Measurements from ENCODE around the gene HOXB6. TPM values are rescaled to one million over a fixed set of nuclear protein-coding genes. Genes with fewer than 3 reads are reported as not detected.

Gene HOXB6
- total RNA-seq, 1 donor from 2014 or later: not detected

GRCh38 chr17:48588528-48588927, 16.3 kb downstream of the HOXB6 start:
- no peaks in the 10 kb centered on the region for H3K4me1 ChIP-seq
- no peaks in the 10 kb centered on the region for H3K9me3 ChIP-seq (ENCODE audit: low read depth)
- H3K4me2 ChIP-seq: no peak overlapping the region
- H3K4me3 Mint-ChIP-seq: peak overlapping the region; percentile 3
- H3K27ac Mint-ChIP-seq: no peak overlapping the region
- no peak overlapping the region for H3K27ac ChIP-seq
- H3K4me1 Mint-ChIP-seq: peaks cover 8% of the 10 kb centered on the region
- H3K9me3 Mint-ChIP-seq: peaks cover 11% of the 10 kb centered on the region
- TF ChIP-seq EZH2phosphoT487 (IDR thresholded peaks at IDR 0.05): no peak
- TF ChIP-seq EZH2 (IDR thresholded peaks at IDR 0.05): peak; percentile 9
- TF ChIP-seq CTCF (IDR thresholded peaks at IDR 0.05): no peak
- H3K4me3 ChIP-seq: no peak overlapping the region
- peaks cover 97% of the 10 kb centered on the region for H3K27me3 Mint-ChIP-seq (ENCODE audit: insufficient read depth, low read depth)
- no peaks in the 10 kb centered on the region for H3K36me3 ChIP-seq
- H3K9ac ChIP-seq: no peak overlapping the region
- H3K79me2 ChIP-seq (ENCODE audit: low read depth): no peaks in the 10 kb centered on the region
- H4K20me1 ChIP-seq (ENCODE audit: low read depth): peaks cover 94% of the 10 kb centered on the region
- no peak for DNase-seq (ENCODE audit: low spot score)
- H3F3A ChIP-seq (ENCODE audit: low read depth): no peaks in the 10 kb centered on the region
- peaks cover 100% of the 10 kb centered on the region for H3K27me3 ChIP-seq
- H3K36me3 Mint-ChIP-seq: no peaks in the 10 kb centered on the region
- no peak overlapping the region for H2AFZ ChIP-seq (replicated peaks)

- Histone ChIP-seq H3K4me3 (no peak overlapping the region), H3K79me2 (ENCODE audit: low read depth) (no peaks in the 10 kb centered on the region), H3K4me1 (no peaks in the 10 kb centered on the region), H3K27me3 (peaks cover 100% of the 10 kb centered on the region), H3K4me2 (no peak overlapping the region), H3K9me3 (ENCODE audit: low read depth) (no peaks in the 10 kb centered on the region), H4K20me1 (ENCODE audit: low read depth) (peaks cover 93% of the 10 kb centered on the region), H3K36me3 (no peaks in the 10 kb centered on the region), H2AFZ (replicated peaks) (no peak overlapping the region), H3K9ac (no peak overlapping the region), H3F3A (ENCODE audit: low read depth) (no peaks in the 10 kb centered on the region), H3K27ac (no peak overlapping the region)
- TF ChIP-seq CTCF (IDR thresholded peaks at IDR 0.05) (no peak), EZH2 (IDR thresholded peaks at IDR 0.05) (no peak), EZH2phosphoT487 (IDR thresholded peaks at IDR 0.05) (no peak)
- no peak for DNase-seq (ENCODE audit: low spot score)
- no peak overlapping the region for H3K4me3 Mint-ChIP-seq
- H3K36me3 Mint-ChIP-seq: no peaks in the 10 kb centered on the region
- H3K4me1 Mint-ChIP-seq: peaks cover 6% of the 10 kb centered on the region
- peaks cover 14% of the 10 kb centered on the region for H3K9me3 Mint-ChIP-seq
- H3K27me3 Mint-ChIP-seq (ENCODE audit: insufficient read depth, low read depth): peaks cover 97% of the 10 kb centered on the region
- H3K27ac Mint-ChIP-seq: no peak overlapping the region
These were observed 16.7 kb downstream of the HOXB6 start for GRCh38 chr17:48588074-48588415.

- Mint-ChIP-seq H3K27me3 (ENCODE audit: insufficient read depth, low read depth) (peaks cover 97% of the 10 kb centered on the region), H3K9me3 (peaks cover 14% of the 10 kb centered on the region), H3K4me3 (no peak overlapping the region), H3K27ac (no peak overlapping the region), H3K4me1 (peaks cover 4% of the 10 kb centered on the region), H3K36me3 (no peaks in the 10 kb centered on the region)
- peaks cover 93% of the 10 kb centered on the region for H4K20me1 ChIP-seq (ENCODE audit: low read depth)
- no peaks in the 10 kb centered on the region for H3K79me2 ChIP-seq (ENCODE audit: low read depth)
- H3F3A ChIP-seq (ENCODE audit: low read depth): no peaks in the 10 kb centered on the region
- no peak overlapping the region for H3K27ac ChIP-seq
- H3K4me3 ChIP-seq: no peak overlapping the region
- H3K9me3 ChIP-seq (ENCODE audit: low read depth): no peaks in the 10 kb centered on the region
- H3K9ac ChIP-seq: no peak overlapping the region
- H3K36me3 ChIP-seq: no peaks in the 10 kb centered on the region
- no peak for DNase-seq (ENCODE audit: low spot score)
- no peak for TF ChIP-seq CTCF (IDR thresholded peaks at IDR 0.05)
- no peak for TF ChIP-seq EZH2phosphoT487 (IDR thresholded peaks at IDR 0.05)
- no peak for TF ChIP-seq EZH2 (IDR thresholded peaks at IDR 0.05)
- H2AFZ ChIP-seq (replicated peaks): no peak overlapping the region
- no peak overlapping the region for H3K4me2 ChIP-seq
- H3K4me1 ChIP-seq: no peaks in the 10 kb centered on the region
- H3K27me3 ChIP-seq: peaks cover 100% of the 10 kb centered on the region
These were observed 17.3 kb downstream of the HOXB6 start for GRCh38 chr17:48587276-48588073.
